Measurements from ENCODE around the gene COL28A1. TPM values are rescaled to one million over a fixed set of nuclear protein-coding genes. Genes with fewer than 3 reads are reported as not detected.

Gene COL28A1
- polyA plus RNA-seq, 1 donor (not counting 4 experiments of a cell fraction or from before 2014, with no cell fraction given): 0.13 TPM

GRCh38 chr7:7427363-7427762 lies 108.3 kb downstream of the COL28A1 start:
- Histone ChIP-seq H4K20me1 (ENCODE audit: control insufficient read depth, extremely low read depth, insufficient read depth, low read length) (no peaks in the 10 kb centered on the region), H3K4me3 (ENCODE audit: control insufficient read depth in 2 of 3, extremely low read depth in 1 of 3, insufficient read depth in 2 of 3, low read depth in 1 of 3, low read length in 3 of 3) (no peak overlapping the region), H2AFZ (ENCODE audit: control insufficient read depth, low read length) (no peak overlapping the region), H3K9me3 (ENCODE audit: control insufficient read depth, low read depth, low read length) (no peaks in the 10 kb centered on the region), H3K4me2 (ENCODE audit: control insufficient read depth, extremely low read depth, insufficient read depth, low read depth, low read length) (no peak overlapping the region), H3K27ac (ENCODE audit: control insufficient read depth, insufficient read depth, low read length) (no peak overlapping the region), H3K79me2 (ENCODE audit: control insufficient read depth, insufficient read depth, low read length) (no peaks in the 10 kb centered on the region), H3K9me1 (ENCODE audit: control insufficient read depth, extremely low read depth, insufficient read depth, low read length) (no peaks in the 10 kb centered on the region), H3K4me1 (ENCODE audit: control insufficient read depth, extremely low read depth, insufficient read depth, low read length) (no peaks in the 10 kb centered on the region), H3K9ac (ENCODE audit: control insufficient read depth, extremely low read depth, insufficient read depth, low read length) (no peak overlapping the region), H3K36me3 (ENCODE audit: control insufficient read depth in 2 of 2, extremely low read depth in 1 of 2, insufficient read depth in 2 of 2, low read length in 2 of 2) (no peaks in the 10 kb centered on the region), H3K27me3 (ENCODE audit: control insufficient read depth, extremely low read depth, insufficient read depth, low read length) (no peaks in the 10 kb centered on the region)
- DNase-seq (ENCODE audit: low read depth, low spot score): no peak
- TF ChIP-seq EZH2 (IDR thresholded peaks at IDR 0.05; ENCODE audit: low read length) (no peak), CTCF (optimal IDR thresholded peaks at IDR 0.05 in 1 of 3, IDR thresholded peaks at IDR 0.05 in 1 of 3, conservative IDR thresholded peaks at IDR 0.05 in 1 of 3; ENCODE audit: extremely low read depth in 1 of 3, insufficient read depth in 2 of 3, low read length in 3 of 3) (no peak)
- FAIRE-seq: no peak
- dilution Hi-C loops (cut with MboI; ENCODE audit: extremely low pct_ligation_motif_present, low sequenced_read_pairs): loop anchor here (25.0 kb wide), 1 partner anchor 110 kb away; the partner anchor contains the start of gene COL28A1

GRCh38 chr7:7426676-7427075 lies 109.0 kb downstream of the COL28A1 start:
- FAIRE-seq: no peak

More at GRCh38 chr7:7426676-7427075, 109.0 kb downstream of the COL28A1 start:
- DNase-seq (ENCODE audit: low read depth, low spot score): no peak
- Histone ChIP-seq H3K4me1 (ENCODE audit: control insufficient read depth, extremely low read depth, insufficient read depth, low read length) (no peaks in the 10 kb centered on the region), H3K36me3 (ENCODE audit: control insufficient read depth in 2 of 2, extremely low read depth in 1 of 2, insufficient read depth in 2 of 2, low read length in 2 of 2) (no peaks in the 10 kb centered on the region), H3K79me2 (ENCODE audit: control insufficient read depth, insufficient read depth, low read length) (no peaks in the 10 kb centered on the region), H4K20me1 (ENCODE audit: control insufficient read depth, extremely low read depth, insufficient read depth, low read length) (no peaks in the 10 kb centered on the region), H2AFZ (ENCODE audit: control insufficient read depth, low read length) (no peak overlapping the region), H3K4me3 (ENCODE audit: control insufficient read depth in 2 of 3, extremely low read depth in 1 of 3, insufficient read depth in 2 of 3, low read depth in 1 of 3, low read length in 3 of 3) (no peak overlapping the region), H3K9me3 (ENCODE audit: control insufficient read depth, low read depth, low read length) (no peaks in the 10 kb centered on the region), H3K9ac (ENCODE audit: control insufficient read depth, extremely low read depth, insufficient read depth, low read length) (no peak overlapping the region), H3K4me2 (ENCODE audit: control insufficient read depth, extremely low read depth, insufficient read depth, low read depth, low read length) (no peak overlapping the region), H3K9me1 (ENCODE audit: control insufficient read depth, extremely low read depth, insufficient read depth, low read length) (no peaks in the 10 kb centered on the region), H3K27ac (ENCODE audit: control insufficient read depth, insufficient read depth, low read length) (no peak overlapping the region), H3K27me3 (ENCODE audit: control insufficient read depth, extremely low read depth, insufficient read depth, low read length) (no peaks in the 10 kb centered on the region)
- dilution Hi-C loops (cut with MboI; ENCODE audit: extremely low pct_ligation_motif_present, low sequenced_read_pairs): loop anchor here (25.0 kb wide), 1 partner anchor 111 kb away; the partner anchor contains the start of gene COL28A1
- TF ChIP-seq CTCF (optimal IDR thresholded peaks at IDR 0.05 in 1 of 3, IDR thresholded peaks at IDR 0.05 in 1 of 3, conservative IDR thresholded peaks at IDR 0.05 in 1 of 3; ENCODE audit: extremely low read depth in 1 of 3, insufficient read depth in 2 of 3, low read length in 3 of 3): no peak
- TF ChIP-seq EZH2 (IDR thresholded peaks at IDR 0.05; ENCODE audit: low read length): no peak
